ENCODE data around the gene ARSJ.
"Not testable (repeated sequence)": the region's sequence is repeated elsewhere in the genome, so short reads cannot be mapped to it uniquely, and the experiment has no call there.

Gene ARSJ

DNA sequence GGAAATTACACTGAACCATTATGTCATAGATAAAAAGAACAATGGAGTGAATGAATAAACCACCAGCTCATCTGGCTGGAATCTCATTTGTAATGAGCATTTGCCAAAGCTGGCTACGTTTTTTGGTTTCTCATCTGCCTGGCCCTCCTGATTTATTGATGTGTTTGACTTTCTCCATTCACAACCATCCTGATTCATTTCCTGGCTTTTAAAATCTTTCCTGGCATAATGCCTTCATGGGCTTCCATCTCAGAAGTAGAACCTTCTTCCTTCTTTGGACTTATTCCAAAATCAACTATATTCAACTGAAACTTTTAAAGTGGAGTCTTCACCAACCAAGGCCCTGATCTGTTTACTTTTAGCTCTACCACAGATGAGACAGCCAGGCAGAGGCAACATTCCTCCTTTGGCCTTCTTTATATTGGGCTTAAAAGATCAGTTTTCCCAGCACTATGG is 36.0 kb upstream of the ARSJ start:
- Histone ChIP-seq H3F3A (ENCODE audit: insufficient read depth, low read length) (no peaks in the 10 kb centered on the region), H3K79me2 (ENCODE audit: insufficient read depth, low read length) (no peaks in the 10 kb centered on the region), H3K9ac (ENCODE audit: low read length) (no peak overlapping the region), H3K4me3 (ENCODE audit: low read depth, low read length, poor library complexity, severe bottlenecking) (no peak overlapping the region), H3K4me2 (ENCODE audit: low read length) (no peak overlapping the region), H3K27ac (ENCODE audit: low read depth, low read length, poor library complexity, severe bottlenecking) (no peak overlapping the region), H3K9me2 (ENCODE audit: low read depth, low read length) (no peaks in the 10 kb centered on the region), H4K20me1 (ENCODE audit: insufficient read depth, low read length) (no peaks in the 10 kb centered on the region), H3K36me3 (ENCODE audit: insufficient read depth, low read length) (no peaks in the 10 kb centered on the region), H3K4me1 (ENCODE audit: insufficient read depth, low read length, severe bottlenecking) (no peaks in the 10 kb centered on the region), H3K27me3 (ENCODE audit: insufficient read depth, low read length) (no peaks in the 10 kb centered on the region), H3K9me3 (ENCODE audit: low read length) (no peaks in the 10 kb centered on the region), H2AFZ (ENCODE audit: low read length) (no peak overlapping the region)
- TF ChIP-seq, protein P1, sequence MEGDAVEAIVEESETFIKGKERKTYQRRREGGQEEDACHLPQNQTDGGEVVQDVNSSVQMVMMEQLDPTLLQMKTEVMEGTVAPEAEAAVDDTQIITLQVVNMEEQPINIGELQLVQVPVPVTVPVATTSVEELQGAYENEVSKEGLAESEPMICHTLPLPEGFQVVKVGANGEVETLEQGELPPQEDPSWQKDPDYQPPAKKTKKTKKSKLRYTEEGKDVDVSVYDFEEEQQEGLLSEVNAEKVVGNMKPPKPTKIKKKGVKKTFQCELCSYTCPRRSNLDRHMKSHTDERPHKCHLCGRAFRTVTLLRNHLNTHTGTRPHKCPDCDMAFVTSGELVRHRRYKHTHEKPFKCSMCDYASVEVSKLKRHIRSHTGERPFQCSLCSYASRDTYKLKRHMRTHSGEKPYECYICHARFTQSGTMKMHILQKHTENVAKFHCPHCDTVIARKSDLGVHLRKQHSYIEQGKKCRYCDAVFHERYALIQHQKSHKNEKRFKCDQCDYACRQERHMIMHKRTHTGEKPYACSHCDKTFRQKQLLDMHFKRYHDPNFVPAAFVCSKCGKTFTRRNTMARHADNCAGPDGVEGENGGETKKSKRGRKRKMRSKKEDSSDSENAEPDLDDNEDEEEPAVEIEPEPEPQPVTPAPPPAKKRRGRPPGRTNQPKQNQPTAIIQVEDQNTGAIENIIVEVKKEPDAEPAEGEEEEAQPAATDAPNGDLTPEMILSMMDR (IDR thresholded peaks at IDR 0.05; ENCODE audit: low read length), result no peak
- no peak for TF ChIP-seq EZH2 (IDR thresholded peaks at IDR 0.05; ENCODE audit: borderline replicate concordance, low read length)

DNA sequence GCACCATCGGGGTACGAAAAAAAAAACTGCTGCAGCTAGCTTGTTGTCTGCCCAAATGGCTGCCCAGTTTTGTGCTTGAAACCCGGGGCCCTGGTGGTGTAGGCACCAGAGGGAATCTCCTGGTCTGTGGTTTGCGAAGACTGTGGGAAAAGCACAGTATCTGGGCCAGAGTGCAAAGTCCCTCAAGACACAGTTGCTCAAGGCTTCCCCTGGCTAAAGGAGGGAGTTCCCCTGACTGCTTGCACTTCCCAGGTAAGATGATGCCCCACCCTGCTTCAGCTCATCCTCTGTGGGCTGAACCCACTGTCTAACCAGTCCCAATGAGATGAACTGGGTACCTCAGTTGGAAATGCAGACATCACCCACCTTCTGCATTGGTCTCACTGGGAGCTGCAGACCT is 33.8 kb upstream of the ARSJ start:
- H3K36me3 ChIP-seq (ENCODE audit: insufficient read depth, low read length); H3K9me2 ChIP-seq (ENCODE audit: low read depth, low read length); H3K9me3 ChIP-seq (ENCODE audit: low read length); H3K4me1 ChIP-seq (ENCODE audit: insufficient read depth, low read length, severe bottlenecking); H3K4me2 ChIP-seq (ENCODE audit: low read length); H3F3A ChIP-seq (ENCODE audit: insufficient read depth, low read length); H3K79me2 ChIP-seq (ENCODE audit: insufficient read depth, low read length); H3K27me3 ChIP-seq (ENCODE audit: insufficient read depth, low read length); H2AFZ ChIP-seq (ENCODE audit: low read length); H4K20me1 ChIP-seq (ENCODE audit: insufficient read depth, low read length); H3K9ac ChIP-seq (ENCODE audit: low read length); H3K27ac ChIP-seq (ENCODE audit: low read depth, low read length, poor library complexity, severe bottlenecking); H3K4me3 ChIP-seq (ENCODE audit: low read depth, low read length, poor library complexity, severe bottlenecking): not testable (repeated sequence)

DNA sequence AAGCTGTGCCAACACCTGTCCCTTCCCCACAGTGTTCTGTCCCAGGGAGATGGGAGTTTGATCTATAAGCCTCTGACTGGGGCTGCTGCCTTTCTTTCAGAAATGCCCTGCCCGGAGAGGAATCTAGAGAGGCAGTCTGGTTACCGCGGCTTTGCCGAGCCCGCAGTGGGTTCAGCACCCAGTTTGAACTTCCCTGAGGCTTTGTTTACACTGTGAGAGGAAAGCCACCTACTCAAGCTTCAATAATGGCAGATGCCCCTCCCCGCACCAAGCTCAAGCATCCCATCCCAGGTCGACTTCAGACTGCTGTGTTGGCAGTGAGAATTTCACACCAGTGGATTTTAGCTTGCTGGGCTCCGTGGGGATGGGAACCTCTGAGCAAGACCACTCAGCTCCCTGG is 33.3 kb upstream of the ARSJ start:
- Histone ChIP-seq H2AFZ (ENCODE audit: low read length) (no peak overlapping the region), H4K20me1 (ENCODE audit: insufficient read depth, low read length) (no peaks in the 10 kb centered on the region)
- no peak for TF ChIP-seq EZH2 (IDR thresholded peaks at IDR 0.05; ENCODE audit: borderline replicate concordance, low read length)
- TF ChIP-seq, protein P1 (IDR thresholded peaks at IDR 0.05; ENCODE audit: low read length), result no peak

DNA sequence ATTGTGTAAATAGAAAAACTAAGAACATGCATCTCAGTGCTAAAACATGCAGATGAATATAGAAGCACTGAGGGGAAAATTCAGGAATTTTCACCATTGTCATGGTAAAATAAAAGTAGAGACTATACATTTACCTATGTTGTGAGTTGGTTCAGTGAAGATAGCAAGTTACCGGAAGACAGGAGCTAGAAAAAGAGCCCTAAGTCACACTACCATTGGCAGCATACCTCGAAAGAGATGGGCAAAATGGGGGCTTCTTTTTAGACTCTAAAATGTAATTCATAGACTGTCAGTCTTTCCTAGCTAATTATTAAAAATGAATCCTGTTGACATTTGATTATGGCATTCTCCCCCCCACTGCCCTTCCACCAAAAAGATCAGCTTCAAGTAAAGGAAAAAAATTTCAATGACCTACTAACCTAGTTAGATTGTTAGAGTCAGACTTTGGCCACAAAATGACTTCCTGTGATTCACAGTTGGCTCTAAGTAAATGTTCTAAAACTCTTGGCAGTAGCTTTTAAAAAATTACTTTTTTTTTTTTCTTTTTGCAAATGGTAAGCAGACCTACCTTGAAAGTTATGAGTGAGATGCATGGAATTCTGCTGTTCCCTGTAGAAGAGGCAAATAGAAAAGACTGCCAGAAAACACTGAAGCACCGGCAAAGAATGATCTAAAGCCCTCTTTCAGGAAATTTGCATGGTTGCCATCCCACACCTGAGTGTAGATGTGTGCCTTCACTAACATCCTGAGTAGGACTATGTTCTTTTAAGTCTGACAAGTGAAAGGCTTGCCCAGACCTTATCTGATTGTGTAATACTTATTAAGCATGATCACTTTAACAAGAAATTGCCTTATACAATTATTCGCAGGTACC is 26.4 kb upstream of the ARSJ start:
- Histone ChIP-seq H4K20me1 (ENCODE audit: insufficient read depth, low read length) (no peaks in the 10 kb centered on the region), H3F3A (ENCODE audit: insufficient read depth, low read length) (no peaks in the 10 kb centered on the region), H3K9me3 (ENCODE audit: low read length) (no peaks in the 10 kb centered on the region), H3K79me2 (ENCODE audit: insufficient read depth, low read length) (no peaks in the 10 kb centered on the region), H3K4me1 (ENCODE audit: insufficient read depth, low read length, severe bottlenecking) (no peaks in the 10 kb centered on the region), H3K36me3 (ENCODE audit: insufficient read depth, low read length) (no peaks in the 10 kb centered on the region), H3K27me3 (ENCODE audit: insufficient read depth, low read length) (no peaks in the 10 kb centered on the region), H3K4me3 (ENCODE audit: low read depth, low read length, poor library complexity, severe bottlenecking) (no peak overlapping the region), H3K4me2 (ENCODE audit: low read length) (no peak overlapping the region), H2AFZ (ENCODE audit: low read length) (no peak overlapping the region), H3K27ac (ENCODE audit: low read depth, low read length, poor library complexity, severe bottlenecking) (no peak overlapping the region), H3K9me2 (ENCODE audit: low read depth, low read length) (no peaks in the 10 kb centered on the region), H3K9ac (ENCODE audit: low read length) (no peak overlapping the region)
- TF ChIP-seq, protein P1 (IDR thresholded peaks at IDR 0.05; ENCODE audit: low read length), result no peak
- TF ChIP-seq EZH2 (IDR thresholded peaks at IDR 0.05; ENCODE audit: borderline replicate concordance, low read length), result no peak

More for the DNA sequence above, 33.3 kb upstream of the ARSJ start:
- Histone ChIP-seq H3K4me1 (ENCODE audit: insufficient read depth, low read length, severe bottlenecking) (no peaks in the 10 kb centered on the region), H3K27ac (ENCODE audit: low read depth, low read length, poor library complexity, severe bottlenecking) (no peak overlapping the region), H3K36me3 (ENCODE audit: insufficient read depth, low read length) (no peaks in the 10 kb centered on the region), H3K27me3 (ENCODE audit: insufficient read depth, low read length) (no peaks in the 10 kb centered on the region), H3K9me2 (ENCODE audit: low read depth, low read length) (no peaks in the 10 kb centered on the region), H3K79me2 (ENCODE audit: insufficient read depth, low read length) (no peaks in the 10 kb centered on the region), H3K9ac (ENCODE audit: low read length) (no peak overlapping the region), H3F3A (ENCODE audit: insufficient read depth, low read length) (no peaks in the 10 kb centered on the region), H3K4me3 (ENCODE audit: low read depth, low read length, poor library complexity, severe bottlenecking) (no peak overlapping the region), H3K4me2 (ENCODE audit: low read length) (no peak overlapping the region), H3K9me3 (ENCODE audit: low read length) (no peaks in the 10 kb centered on the region)

DNA sequence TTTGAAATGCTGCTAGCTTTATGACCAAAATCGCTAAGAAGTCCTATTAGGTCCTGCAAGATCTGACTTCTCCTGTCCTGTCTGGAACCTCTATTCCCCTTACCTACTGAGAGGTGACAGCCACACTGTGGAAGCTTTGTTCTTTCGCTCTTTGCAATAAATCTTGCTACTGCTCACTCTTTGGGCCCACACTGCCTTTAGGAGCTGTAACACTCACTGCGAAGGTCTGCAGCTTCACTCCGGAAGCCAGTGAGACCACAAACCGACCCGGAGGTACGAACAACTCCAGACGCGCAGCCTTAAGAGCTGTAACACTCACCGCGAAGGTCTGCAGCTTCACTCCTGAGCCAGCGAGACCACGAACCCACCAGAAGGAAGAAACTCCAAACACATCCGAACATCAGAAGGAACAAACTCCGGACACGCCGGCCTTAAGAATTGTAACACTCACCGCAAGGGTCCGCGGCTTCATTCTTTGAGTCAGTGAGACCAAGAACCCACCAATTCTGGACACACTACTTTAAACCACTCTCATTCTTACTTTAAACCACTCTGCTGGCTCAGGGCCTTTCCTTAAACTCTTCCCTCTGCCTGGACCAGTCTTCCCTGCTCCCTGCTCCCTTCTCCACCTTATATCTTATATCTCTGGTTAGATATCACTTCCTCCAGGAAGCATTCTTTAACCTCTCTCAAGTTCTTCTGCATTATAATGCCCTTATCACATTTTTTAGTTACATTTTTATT is 25.2 kb upstream of the ARSJ start:
- not testable (repeated sequence) for H3K27ac ChIP-seq (ENCODE audit: low read depth, low read length, poor library complexity, severe bottlenecking); H3K4me2 ChIP-seq (ENCODE audit: low read length); H2AFZ ChIP-seq (ENCODE audit: low read length); H3K9me2 ChIP-seq (ENCODE audit: low read depth, low read length); H3K4me1 ChIP-seq (ENCODE audit: insufficient read depth, low read length, severe bottlenecking); H3F3A ChIP-seq (ENCODE audit: insufficient read depth, low read length); H4K20me1 ChIP-seq (ENCODE audit: insufficient read depth, low read length); H3K9me3 ChIP-seq (ENCODE audit: low read length); H3K79me2 ChIP-seq (ENCODE audit: insufficient read depth, low read length); H3K9ac ChIP-seq (ENCODE audit: low read length); H3K36me3 ChIP-seq (ENCODE audit: insufficient read depth, low read length); H3K27me3 ChIP-seq (ENCODE audit: insufficient read depth, low read length); H3K4me3 ChIP-seq (ENCODE audit: low read depth, low read length, poor library complexity, severe bottlenecking)
